ENCODE results near the gene GDF2. TPM values are rescaled to one million over a fixed set of nuclear protein-coding genes. Genes with fewer than 3 reads are reported as not detected.

Gene GDF2
- total RNA-seq, 1 donor from 2014 or later, result not detected

DNA sequence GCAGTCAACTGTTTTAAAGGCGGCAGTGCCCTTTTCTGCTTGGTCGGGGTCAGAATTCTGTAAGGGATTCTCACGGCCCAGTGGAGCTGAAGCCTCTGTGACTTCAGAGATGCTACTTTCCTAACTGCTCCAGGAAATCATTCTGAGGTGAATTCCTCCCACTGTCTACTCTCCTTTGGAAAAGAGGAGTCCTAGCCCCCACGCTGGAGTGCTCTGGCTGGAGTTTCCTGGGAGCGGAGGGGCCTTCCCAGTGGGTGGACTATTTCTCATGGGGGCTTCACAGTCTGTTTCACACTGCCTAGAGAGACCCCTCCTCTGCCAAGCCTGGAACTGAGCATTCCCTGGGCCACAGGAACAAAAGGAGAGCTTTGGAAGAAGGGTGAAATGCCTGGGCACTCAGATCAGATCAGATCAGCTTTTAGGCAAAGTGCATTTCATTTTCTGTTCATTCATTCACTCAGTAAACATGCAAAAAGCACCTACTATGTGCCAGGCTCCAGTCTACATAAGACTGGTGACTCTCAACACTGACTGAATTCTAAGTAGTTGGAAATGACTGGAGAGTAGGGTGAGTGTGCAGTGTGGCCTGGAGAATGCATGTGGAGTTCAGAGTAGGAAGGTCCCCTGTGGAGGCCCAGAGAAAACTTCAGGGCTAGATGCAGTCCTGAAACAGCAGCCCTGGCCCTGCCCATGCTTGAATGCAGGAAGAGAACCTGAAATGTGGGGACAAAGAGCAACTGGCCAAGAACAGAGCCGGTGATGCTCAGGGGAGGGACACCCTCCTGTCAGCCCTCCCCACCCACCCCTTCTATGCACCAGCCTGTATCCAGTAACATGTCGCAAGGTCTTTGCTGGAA is 49.6 kb downstream of the GDF2 start:
- no peak overlapping the region for H3K4me3 Mint-ChIP-seq (ENCODE audit: unreplicated experiment)
- H3K27me3 Mint-ChIP-seq (ENCODE audit: low read depth), result no peaks in the 10 kb centered on the region
- no peaks in the 10 kb centered on the region for H3K9me3 Mint-ChIP-seq (ENCODE audit: low read depth)
- TF ChIP-seq, protein P1, sequence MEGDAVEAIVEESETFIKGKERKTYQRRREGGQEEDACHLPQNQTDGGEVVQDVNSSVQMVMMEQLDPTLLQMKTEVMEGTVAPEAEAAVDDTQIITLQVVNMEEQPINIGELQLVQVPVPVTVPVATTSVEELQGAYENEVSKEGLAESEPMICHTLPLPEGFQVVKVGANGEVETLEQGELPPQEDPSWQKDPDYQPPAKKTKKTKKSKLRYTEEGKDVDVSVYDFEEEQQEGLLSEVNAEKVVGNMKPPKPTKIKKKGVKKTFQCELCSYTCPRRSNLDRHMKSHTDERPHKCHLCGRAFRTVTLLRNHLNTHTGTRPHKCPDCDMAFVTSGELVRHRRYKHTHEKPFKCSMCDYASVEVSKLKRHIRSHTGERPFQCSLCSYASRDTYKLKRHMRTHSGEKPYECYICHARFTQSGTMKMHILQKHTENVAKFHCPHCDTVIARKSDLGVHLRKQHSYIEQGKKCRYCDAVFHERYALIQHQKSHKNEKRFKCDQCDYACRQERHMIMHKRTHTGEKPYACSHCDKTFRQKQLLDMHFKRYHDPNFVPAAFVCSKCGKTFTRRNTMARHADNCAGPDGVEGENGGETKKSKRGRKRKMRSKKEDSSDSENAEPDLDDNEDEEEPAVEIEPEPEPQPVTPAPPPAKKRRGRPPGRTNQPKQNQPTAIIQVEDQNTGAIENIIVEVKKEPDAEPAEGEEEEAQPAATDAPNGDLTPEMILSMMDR (IDR thresholded peaks at IDR 0.05), result no peak
- DNase-seq (ENCODE audit: low spot score), result peak; percentile 30
- H3K4me1 Mint-ChIP-seq (ENCODE audit: low read depth), result peaks cover 44% of the 10 kb centered on the region
- H3K27ac Mint-ChIP-seq (ENCODE audit: unreplicated experiment), result peak overlapping the region; percentile 5
- peaks cover 1% of the 10 kb centered on the region for H3K36me3 Mint-ChIP-seq (ENCODE audit: low read depth)

GRCh38 chr10:47372726-47373125 is 50.5 kb downstream of the GDF2 start:
- TF ChIP-seq, protein P1 (IDR thresholded peaks at IDR 0.05), result no peak
- peaks cover under 1% of the 10 kb centered on the region for H3K36me3 Mint-ChIP-seq (ENCODE audit: low read depth)
- no peaks in the 10 kb centered on the region for H3K27me3 Mint-ChIP-seq (ENCODE audit: low read depth)
- DNase-seq (ENCODE audit: low spot score), result peak; percentile 59
- no peak overlapping the region for H3K27ac Mint-ChIP-seq (ENCODE audit: unreplicated experiment)
- no peaks in the 10 kb centered on the region for H3K9me3 Mint-ChIP-seq (ENCODE audit: low read depth)
- H3K4me1 Mint-ChIP-seq (ENCODE audit: low read depth), result peaks cover 44% of the 10 kb centered on the region
- no peak overlapping the region for H3K4me3 Mint-ChIP-seq (ENCODE audit: unreplicated experiment)

DNA sequence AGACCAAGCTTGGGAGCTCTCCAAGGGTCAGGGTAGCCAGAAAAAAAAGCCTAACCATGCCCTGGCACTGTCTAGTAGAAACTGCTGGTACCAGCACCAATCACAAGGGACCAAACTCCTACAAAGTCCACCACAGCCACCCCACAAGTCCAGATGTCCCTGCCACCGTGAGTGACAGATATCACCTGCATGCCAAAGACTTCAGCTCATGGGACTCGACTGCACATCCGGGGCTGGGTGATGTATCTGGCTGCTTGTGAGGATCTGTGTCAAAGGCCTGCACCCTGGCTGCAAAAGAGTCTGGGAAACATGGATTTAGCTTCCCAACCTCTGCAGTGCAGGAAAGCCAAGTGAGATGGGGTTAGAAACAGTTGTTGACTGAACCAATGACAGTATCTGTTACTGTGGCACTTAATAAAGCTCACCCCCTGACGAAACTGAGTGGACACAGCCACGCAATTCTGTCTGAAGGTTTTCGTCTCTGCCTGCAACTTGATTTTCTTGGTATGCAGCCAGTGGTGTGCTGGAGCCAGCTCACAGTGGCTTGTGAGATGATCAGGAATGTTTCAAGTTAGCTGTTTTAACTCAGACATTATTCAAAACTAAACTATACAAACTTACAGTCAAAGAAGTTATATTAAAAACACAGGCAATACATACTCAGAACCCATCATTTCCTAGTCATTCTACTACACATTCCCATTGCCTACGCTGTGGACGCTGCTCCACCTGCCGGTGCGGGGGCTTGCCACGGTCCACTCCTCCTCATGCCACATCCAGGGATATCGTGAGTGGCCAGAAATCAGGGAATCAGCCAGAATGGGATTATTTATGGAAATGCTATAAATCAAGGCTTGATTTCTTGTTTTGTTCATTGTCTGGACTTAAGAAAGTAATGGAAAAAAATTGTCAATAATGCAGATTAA is 52.6 kb downstream of the GDF2 start:
- H3K27ac Mint-ChIP-seq (ENCODE audit: unreplicated experiment), result peak overlapping the region; percentile 62
- no peaks in the 10 kb centered on the region for H3K36me3 Mint-ChIP-seq (ENCODE audit: low read depth)
- peaks cover 44% of the 10 kb centered on the region for H3K4me1 Mint-ChIP-seq (ENCODE audit: low read depth)

DNA sequence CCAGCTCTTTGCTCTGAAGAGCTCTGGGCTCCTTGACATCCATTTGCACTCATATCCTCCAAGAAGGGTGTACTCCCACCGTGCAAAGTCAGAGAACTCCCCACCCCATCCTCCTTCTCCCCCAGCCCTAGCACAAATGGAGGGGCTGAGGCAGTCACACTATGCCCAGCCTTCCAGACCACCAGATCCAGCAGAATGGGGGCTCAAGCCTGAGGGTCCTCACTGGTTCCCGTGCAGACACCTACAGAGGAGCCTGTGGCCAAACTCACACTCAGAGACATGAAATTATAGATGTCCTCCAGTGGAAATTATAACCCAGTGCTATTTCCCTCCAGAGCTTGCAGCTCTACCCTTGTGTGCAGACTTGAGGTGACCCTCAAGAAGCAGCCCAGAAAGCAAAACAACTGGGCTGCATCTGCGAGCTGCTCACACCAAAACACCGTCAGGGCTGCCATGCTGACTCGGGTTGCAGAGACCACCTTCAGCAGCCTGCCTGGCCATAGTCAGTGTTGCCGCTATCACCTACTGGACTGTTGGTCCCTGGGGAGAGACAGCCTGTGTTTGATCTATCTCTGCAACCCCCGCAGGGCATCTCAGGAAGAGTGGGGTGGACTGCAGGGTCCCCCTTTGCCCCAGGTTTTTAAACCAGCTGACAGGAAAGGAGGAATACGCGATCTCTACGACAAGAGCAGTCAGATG is 54.4 kb downstream of the GDF2 start:
- H3K27me3 Mint-ChIP-seq (ENCODE audit: low read depth), result peaks cover 21% of the 10 kb centered on the region

More for the DNA sequence above, 52.6 kb downstream of the GDF2 start:
- Mint-ChIP-seq H3K4me3 (ENCODE audit: unreplicated experiment) (no peak overlapping the region), H3K27me3 (ENCODE audit: low read depth) (peaks cover 8% of the 10 kb centered on the region), H3K9me3 (ENCODE audit: low read depth) (no peaks in the 10 kb centered on the region)
- TF ChIP-seq, protein P1 (IDR thresholded peaks at IDR 0.05), result no peak
- DNase-seq (ENCODE audit: low spot score), result no peak

More for the DNA sequence above, 54.4 kb downstream of the GDF2 start:
- no peaks in the 10 kb centered on the region for H3K9me3 Mint-ChIP-seq (ENCODE audit: low read depth)
- H3K36me3 Mint-ChIP-seq (ENCODE audit: low read depth), result peaks cover 2% of the 10 kb centered on the region
- TF ChIP-seq, protein P1 (IDR thresholded peaks at IDR 0.05), result no peak
- no peak for DNase-seq (ENCODE audit: low spot score)
- no peak overlapping the region for H3K4me3 Mint-ChIP-seq (ENCODE audit: unreplicated experiment)
- no peak overlapping the region for H3K27ac Mint-ChIP-seq (ENCODE audit: unreplicated experiment)
- peaks cover 38% of the 10 kb centered on the region for H3K4me1 Mint-ChIP-seq (ENCODE audit: low read depth)

Other genes with a start within 250 kb of the GDF2 start
- 0.31 to 3.2 TPM (median 0.67 TPM) in 3 replicates for gene GDF10, start 22.3 kb upstream of the GDF2 start, total RNA-seq
- gene RBP3, start 25.9 kb downstream of the GDF2 start, total RNA-seq, result not detected in 3 replicates
- 0.10 to 1.1 TPM (median 0.17 TPM) in 3 replicates for gene ZNF488, start 61.8 kb downstream of the GDF2 start, total RNA-seq
- 0.27 to 0.77 TPM in 2 of 3 replicates, not detected in the other for gene ANXA8, start 161.7 kb downstream of the GDF2 start, total RNA-seq
- not detected in 3 replicates for gene FAM25G, start 169.2 kb downstream of the GDF2 start, total RNA-seq
- 4.8 to 9.3 TPM (median 5.4 TPM) in 3 replicates for gene AGAP9, start 201.2 kb downstream of the GDF2 start, total RNA-seq